NCI-H1092 (cell line): Measurements from ENCODE around the gene FGFR3.
"Not testable (repeated sequence)": the region's sequence is repeated elsewhere in the genome, so short reads cannot be mapped to it uniquely, and the experiment has no call there.

Experiments used
- DNase-seq: peaks from one replicate; lab custom pipeline; 2025; lab: John Stamatoyannopoulos, UW

Gene FGFR3

DNA sequence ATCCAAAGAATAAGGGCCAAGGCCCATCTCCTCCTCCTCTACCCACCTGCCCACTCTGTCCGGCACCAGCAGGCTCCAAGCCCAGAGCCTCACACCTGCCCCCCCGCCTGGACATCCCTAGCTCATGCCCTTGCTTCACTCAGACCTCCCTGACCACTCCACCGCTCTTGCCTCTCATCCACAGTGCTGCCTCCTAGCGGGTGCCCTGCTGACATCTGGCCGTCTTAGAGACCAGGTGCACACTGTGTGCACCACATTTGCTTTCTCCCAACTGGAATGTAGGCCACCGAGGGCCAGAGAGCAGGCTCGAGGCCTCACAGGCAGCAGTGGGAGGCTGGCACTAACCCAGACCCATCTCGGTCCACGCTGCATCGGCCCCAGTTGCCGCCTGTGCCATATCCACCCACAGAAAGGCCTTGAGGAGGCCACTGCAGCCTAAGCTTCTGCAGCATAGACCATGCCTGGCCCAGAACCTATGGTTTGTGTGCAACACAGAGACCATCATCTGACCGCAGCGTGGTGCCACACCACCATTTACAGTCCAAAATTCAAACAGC, 49.3 kb downstream of the FGFR3 start:
- no peak for DNase-seq

GRCh38 chr4:1842993-1843448, 49.9 kb downstream of the FGFR3 start:
- DNase-seq, result no peak

DNA sequence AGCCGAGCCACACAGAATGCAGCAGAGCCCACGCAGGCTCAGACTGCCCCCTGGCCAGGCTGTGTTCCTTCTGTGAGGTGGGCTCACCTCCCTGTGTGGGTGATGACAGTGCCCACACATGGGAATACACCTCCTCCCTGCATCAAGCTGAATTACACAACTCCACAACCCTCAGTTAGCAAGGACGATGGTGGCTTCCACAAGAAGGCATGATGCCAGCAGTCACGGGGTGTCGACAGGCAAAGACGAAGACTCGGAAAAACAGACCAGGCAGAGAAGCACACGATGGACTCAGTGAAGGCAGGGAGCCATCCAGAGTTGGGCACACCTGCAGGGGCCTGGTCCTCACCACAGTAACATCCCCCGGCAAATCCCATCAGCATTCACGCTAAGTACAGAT, 50.8 kb downstream of the FGFR3 start:
- DNase-seq, result no peak

GRCh38 chr4:1844618-1845017, 51.5 kb downstream of the FGFR3 start:
- not testable (repeated sequence) for DNase-seq

GRCh38 chr4:1846580-1846979, 53.5 kb downstream of the FGFR3 start:
- no peak for DNase-seq

GRCh38 chr4:1850276-1850675, 57.2 kb downstream of the FGFR3 start:
- DNase-seq, result no peak

DNA sequence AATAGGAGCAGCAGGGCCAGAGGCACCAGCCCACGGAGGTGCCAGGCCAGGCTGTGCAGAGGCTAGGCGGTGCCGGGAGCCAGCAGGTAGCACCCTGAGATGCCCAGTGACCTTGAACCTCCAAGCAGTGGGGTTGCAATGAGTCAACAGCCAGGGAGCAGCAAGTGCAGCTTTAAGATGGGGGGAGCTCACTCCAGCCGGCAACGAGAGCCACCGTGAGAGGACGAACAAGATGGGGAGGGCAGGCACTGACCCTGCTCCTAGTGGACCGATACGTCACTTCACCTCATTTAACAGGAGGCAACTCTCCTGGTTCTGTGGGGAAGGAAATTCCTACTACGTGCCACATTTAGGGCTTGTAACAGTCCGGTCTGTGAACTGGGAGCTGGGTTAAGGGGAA, 58.1 kb downstream of the FGFR3 start:
- DNase-seq, result no peak

DNA sequence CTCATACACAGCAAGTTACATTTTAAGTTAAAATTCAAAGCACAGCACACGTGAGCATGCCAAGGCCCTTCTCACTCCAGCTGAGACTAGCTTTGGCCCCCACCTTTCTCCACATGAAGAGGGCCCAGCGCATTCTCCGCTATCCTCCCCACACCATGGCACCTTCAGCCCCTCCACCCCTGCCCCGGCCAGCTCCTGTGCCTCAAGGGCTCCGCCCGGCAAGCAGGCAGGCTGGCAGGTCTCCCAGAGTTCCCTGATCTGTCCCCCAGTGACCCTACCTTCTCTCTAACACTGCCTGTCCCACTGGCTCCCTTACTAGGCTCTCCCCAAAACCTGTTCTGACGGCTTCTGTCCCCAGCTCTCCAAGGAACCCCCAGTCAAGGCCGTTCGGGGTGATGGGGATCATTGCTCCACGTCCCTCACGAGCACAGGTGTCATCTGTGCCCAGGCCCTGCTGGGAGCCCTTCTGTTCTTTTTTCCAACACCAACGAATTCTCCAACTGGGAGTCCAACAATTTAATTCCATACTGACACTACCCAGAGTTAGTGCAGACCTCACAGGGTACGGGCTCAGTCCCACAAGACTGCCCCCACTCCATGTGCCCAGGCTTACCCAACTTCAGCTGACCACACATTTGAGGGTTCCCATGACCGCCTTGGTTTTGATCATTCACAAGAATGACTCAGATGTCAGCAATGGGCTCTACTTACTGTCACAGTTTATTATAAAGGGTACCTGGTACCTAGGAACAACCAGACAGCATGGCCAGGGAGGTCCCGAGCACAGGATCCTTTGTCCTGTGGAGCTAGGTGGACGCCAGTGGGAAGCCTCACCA, 58.7 kb downstream of the FGFR3 start:
- no peak for DNase-seq

- DNase-seq, result no peak
Measured at GRCh38 chr4:1852904-1853623, 60.0 kb downstream of the FGFR3 start.

- no peak for DNase-seq
Measured at GRCh38 chr4:1854752-1855151, 61.7 kb downstream of the FGFR3 start.

DNA sequence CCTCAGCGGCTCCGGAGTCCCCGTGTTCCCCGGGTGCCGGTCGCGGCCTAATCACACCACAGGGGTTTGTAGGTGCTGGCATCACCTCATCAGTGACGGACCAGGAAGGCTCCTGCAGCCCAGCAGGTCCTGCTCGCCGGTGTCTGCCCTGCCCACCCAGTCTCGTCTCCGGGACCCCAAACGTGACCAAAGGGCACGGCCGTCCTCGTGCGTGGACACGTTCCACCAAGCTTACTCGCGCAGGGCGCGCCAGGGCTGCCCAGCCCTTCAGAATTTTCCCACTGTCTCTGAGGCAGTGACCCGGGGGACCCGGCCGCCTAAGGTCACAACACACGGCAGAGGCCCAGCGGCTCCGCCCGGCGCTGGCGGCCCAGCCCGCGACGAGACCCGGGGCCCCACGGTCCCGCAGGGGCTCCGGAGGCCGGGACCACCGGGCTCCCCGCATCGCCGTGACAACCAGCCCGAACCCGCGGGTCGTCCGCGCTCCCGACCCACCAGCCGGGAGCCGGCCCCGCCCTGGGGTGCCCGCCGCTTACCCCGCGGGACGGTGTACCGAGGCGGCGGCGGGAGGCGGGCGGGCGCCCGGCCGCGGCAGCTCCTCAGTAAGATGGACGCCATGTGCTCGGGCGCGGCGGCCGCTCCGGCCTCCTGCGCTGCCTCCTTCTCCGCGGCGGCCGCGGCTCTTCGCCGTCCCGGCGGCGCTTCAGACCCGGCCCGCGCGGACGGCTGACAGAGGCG, 62.4 kb downstream of the FGFR3 start:
- no peak for DNase-seq

GRCh38 chr4:1856071-1856942, 63.2 kb downstream of the FGFR3 start, which contains the start of gene LETM1:
TSS of gene LETM1 (minus strand) at chr4:1856156. CDS start at chr4:1855950, 206 bp downstream.
- peak; percentile 91 for DNase-seq

DNA sequence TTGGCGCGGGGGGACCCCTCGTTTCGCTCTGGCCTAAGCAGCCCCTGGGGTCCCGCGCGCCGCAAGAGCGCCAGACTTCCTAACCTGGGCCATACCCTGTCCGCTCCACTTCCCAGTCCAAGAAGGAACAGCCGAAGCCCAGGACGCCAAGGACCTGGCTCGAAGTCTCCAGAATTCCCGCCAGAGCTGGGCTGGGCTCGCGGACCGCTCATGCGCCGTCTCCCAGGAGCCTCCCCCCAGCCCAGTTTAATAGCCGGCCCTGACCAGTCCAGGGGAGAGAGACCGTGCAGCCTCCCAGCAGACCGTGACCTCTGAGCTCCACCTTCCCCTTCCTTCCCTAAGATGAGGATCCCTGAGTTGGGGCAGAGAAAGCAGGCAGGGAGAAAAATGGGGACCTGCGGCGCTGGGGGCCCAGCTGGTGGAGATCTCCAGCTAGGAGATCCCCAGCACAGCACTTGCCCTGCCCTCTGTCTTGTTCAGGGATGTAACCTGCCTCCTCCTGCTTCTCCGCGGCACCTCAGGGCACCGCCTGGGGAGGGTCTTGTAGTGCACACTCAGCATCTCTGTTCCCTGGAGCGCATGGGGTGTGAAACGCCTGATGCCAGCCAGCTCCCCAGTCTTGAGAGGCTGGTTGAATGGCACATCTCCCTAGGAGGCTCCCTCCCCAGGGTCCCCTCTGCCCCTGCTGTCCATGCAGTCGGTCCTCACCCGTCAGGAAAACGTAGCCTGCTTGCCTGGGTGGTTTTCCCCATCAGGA, 64.0 kb downstream of the FGFR3 start:
- DNase-seq, result no peak

- DNase-seq, result no peak
Measured at GRCh38 chr4:1857931-1858330, 64.8 kb downstream of the FGFR3 start.
